Naive thymus-derived CD8-positive, alpha-beta T cell (primary cell): ENCODE data around the gene XXYLT1. TPM values are rescaled to one million over a fixed set of nuclear protein-coding genes. Genes with fewer than 3 reads are reported as not detected.
A peak's percentile ranks its signal among the peaks of the same experiment; 100 is the strongest.
"Not testable (repeated sequence)": the region's sequence is repeated elsewhere in the genome, so short reads cannot be mapped to it uniquely, and the experiment has no call there.

ENCODE experiments used
- ATAC-seq, 2 donors: fragments of 150-1000 bp; cut with Tn5 transposase in 1 of 2; sonication (Bioruptor Pico), chemical (Tn5 transposase) in 1 of 2; 1 replicate in 1 of 2; 2 replicates in 1 of 2; pipeline ENCODE4 v1.10.0; 2021; ENCODE audit warnings: mild to moderate bottlenecking in 2 of 2, moderate library complexity in 2 of 2
- POLR2A ChIA-PET: fragments of 350-600 bp; sonication (Branson Sonifier 250); formaldehyde crosslinking; loops from one replicate; lab custom pipeline; 2021; ENCODE audit warnings: antibody characterized with exemption; lab: Charles Lee
- DNase-seq, 10 donors: peaks; one replicate each; pipeline versions ENCODE4 v3.0.0 to v3.0.0-alpha.2; 2020 to 2022
- H3K27ac Mint-ChIP-seq, 10 donors: one replicate each; pipeline ENCODE4 v1.8.0; 2020 to 2022; ENCODE audit warnings: mild to moderate bottlenecking in 10 of 10, mixed read lengths in 10 of 10, moderate library complexity in 4 of 10, inconsistent platforms in 1 of 10
- H3K27me3 Mint-ChIP-seq, 5 donors: one replicate each; pipeline ENCODE4 v1.8.0; 2021 to 2022; ENCODE audit warnings: mixed read lengths in 5 of 5
- H3K36me3 Mint-ChIP-seq, 3 donors: one replicate each; pipeline ENCODE4 v1.8.0; 2020 to 2022; ENCODE audit warnings: mixed read lengths in 3 of 3, mild to moderate bottlenecking in 2 of 3, inconsistent platforms in 1 of 3
- H3K4me1 Mint-ChIP-seq, 4 donors: one replicate each; pipeline ENCODE4 v1.8.0; 2021 to 2022; ENCODE audit warnings: mixed read lengths in 4 of 4
- H3K4me3 Mint-ChIP-seq, 10 donors: one replicate each; pipeline ENCODE4 v1.8.0; 2020 to 2022; ENCODE audit warnings: mild to moderate bottlenecking in 10 of 10, mixed read lengths in 10 of 10, moderate library complexity in 6 of 10, inconsistent platforms in 1 of 10
- H3K9me3 Mint-ChIP-seq, 9 donors: one replicate each; pipeline ENCODE4 v1.8.0; 2020 to 2022; ENCODE audit warnings: mixed read lengths in 9 of 9, mild to moderate bottlenecking in 3 of 9, inconsistent platforms in 1 of 9, moderate library complexity in 1 of 9
- polyA plus RNA-seq, 3 donors: library from polyadenylated mRNA; unstranded; fragments of 300-500 nt; fragmentation: Illumina TruSeq; gene quantifications; one replicate each; pipeline ENCODE4 v1.2.3, GENCODE V29; 2021
- total RNA-seq, 8 experiments: library from RNA in 2 of 8; stranded (reverse) in 2 of 8; gene quantifications; one replicate each; pipeline ENCODE4 v1.2.3 and lab custom pipeline; 2021 to 2026

XXYLT1 gene
- total and polyA plus RNA-seq, 5 experiments from 2014 or later: 5.4 to 8.3 (median 6.3) TPM

DNA sequence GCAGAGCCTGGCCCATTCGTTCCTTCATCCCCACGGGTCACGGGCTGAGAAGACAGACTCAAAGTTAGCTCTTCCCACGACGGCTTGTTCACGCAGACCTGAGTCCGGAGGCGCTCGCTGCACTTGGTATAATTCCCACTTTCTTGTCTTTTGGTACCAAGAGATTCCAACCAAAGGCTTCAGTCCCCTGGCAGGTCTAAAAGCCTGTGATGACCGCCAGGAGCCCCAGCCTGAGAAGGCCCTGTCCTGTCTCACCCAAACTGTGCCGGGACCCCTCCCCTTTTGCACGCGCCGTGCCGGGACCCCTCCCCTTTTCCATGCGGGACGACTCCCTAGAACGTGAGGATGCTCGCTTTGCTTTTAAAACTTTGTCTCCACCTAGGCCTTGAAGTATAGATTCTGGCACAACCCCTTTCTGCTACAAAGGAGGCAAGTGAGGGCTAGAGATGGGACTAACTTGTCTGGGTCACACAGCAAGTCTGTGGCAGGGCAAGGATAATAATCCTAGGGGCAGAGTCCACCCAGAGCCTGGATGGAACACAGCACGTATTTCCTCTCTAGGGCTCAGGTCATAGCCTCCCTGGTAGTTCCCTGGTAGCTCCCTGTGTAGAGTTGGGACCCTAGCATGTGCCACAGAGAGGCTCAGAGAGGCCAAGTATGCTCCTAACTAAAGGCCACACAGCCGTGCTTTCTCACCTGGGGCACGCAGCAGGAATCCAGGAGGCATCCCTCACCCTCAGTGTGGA, 211.3 kb downstream of the XXYLT1 start:
- POLR2A ChIA-PET: interaction anchor here (0.5 kb wide), 1 partner anchor 163 kb away, joined by 4 read pairs; no protein-coding TSS in a partner anchor
- DNase-seq: no peak
- H3K36me3 Mint-ChIP-seq: no peaks in the 10 kb centered on the region
- peaks cover 0 to 9% (median 3%) of the 10 kb centered on the region in 5 donors for H3K27me3 Mint-ChIP-seq
- H3K27ac Mint-ChIP-seq: peak overlapping the region in 1 of 10 donors; percentile 29
- no peak overlapping the region for H3K4me3 Mint-ChIP-seq
- ATAC-seq: no peak
- H3K9me3 Mint-ChIP-seq: peaks cover 0 to 4% (median 0%) of the 10 kb centered on the region in 9 donors
- peaks cover 0 to 8% (median under 1%) of the 10 kb centered on the region in 4 donors for H3K4me1 Mint-ChIP-seq

DNA sequence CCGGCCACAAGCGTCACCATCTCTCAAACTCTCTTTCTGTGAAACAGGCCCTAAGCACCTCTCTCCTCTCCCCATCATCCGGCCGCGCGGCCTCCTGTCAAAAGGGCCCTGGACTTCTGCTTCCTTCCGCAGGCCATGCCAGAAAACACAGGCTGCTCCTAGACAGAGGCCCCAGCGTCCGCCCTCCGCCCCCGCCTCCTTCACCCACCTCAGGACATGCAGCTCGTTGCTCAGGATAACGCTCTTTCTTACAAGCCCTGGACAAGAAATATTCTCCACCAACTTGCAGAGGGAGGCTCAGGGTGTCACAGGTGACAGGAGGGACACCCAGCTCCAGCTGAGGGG, 212.0 kb downstream of the XXYLT1 start:
- no peak for ATAC-seq
- Mint-ChIP-seq H3K9me3 (peaks cover 0 to 4% (median 0%) of the 10 kb centered on the region in 9 donors), H3K4me1 (peaks cover 0 to 2% (median under 1%) of the 10 kb centered on the region in 4 donors), H3K27ac (peak overlapping the region in 1 of 10 donors; percentile 48), H3K36me3 (no peaks in the 10 kb centered on the region), H3K27me3 (peaks cover 0 to 9% (median 3%) of the 10 kb centered on the region in 5 donors), H3K4me3 (no peak overlapping the region)
- no peak for DNase-seq
- POLR2A ChIA-PET: interaction anchor here (0.5 kb wide), 1 partner anchor 164 kb away, joined by 4 read pairs; no protein-coding TSS in a partner anchor

DNA sequence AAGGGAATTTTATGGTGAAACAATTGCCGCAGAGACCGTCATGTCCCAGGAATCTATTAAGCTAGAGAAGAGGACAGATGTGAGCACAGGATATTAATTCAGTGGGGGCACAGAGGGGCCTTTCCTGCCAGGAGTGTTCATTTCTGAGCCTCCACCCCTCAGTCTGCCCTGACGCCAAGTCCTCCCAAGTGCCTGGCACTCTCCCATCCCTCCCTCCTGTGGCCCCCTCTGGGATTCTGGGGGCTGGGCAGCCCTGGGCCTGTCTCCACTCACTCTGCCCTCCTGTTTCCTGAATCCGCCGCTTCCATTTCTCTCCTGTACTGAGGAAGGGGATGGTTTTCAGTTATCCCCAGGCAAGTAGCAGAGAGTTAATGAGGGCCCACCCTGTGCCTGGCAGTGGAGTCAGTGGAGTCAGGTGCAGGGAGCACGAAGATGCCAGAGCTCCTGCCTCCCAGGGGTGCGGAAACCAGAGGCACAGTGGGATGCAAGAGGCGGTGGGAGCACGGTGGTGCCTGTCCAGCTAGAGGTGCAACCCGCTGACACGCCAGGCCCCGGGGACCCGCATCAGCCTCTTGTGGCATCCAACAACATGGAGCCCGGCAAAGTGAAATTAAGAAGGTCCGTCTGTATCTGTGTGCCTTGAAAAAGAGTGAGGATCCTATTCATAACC, 212.5 kb downstream of the XXYLT1 start:
- Mint-ChIP-seq H3K9me3 (peaks cover 0 to 4% (median 0%) of the 10 kb centered on the region in 9 donors), H3K27ac (peak overlapping the region in 1 of 10 donors; percentile 35), H3K4me1 (peaks cover 0 to 2% (median under 1%) of the 10 kb centered on the region in 4 donors), H3K27me3 (peaks cover 0 to 11% (median 3%) of the 10 kb centered on the region in 5 donors), H3K4me3 (no peak overlapping the region), H3K36me3 (no peaks in the 10 kb centered on the region)
- DNase-seq (no peak), ATAC-seq (no peak)
- POLR2A ChIA-PET: no interaction called here

DNA sequence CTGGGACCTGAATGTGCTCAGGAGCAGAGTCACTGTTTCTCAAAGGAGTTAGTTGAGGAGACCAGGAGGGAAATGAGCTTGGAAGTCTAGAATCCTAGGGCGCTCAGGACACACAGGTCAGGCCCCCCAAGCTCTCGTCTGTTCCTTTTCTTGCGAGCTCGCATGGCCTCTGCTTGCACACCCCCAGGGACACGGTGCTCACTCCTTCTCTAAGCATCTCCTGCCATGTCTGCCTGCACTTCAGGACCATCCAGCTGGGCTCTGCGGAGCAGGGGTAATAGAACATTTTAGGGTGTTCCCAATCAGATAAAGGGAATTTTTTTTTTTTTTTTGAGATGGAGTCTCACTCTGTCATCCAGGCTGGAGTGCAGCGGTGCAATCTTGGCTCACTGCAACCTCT, 213.2 kb downstream of the XXYLT1 start:
- peaks cover 0 to 14% (median 4%) of the 10 kb centered on the region in 5 donors for H3K27me3 Mint-ChIP-seq
- ATAC-seq (no peak), DNase-seq (no peak)
- peaks cover 0 to 4% (median 0%) of the 10 kb centered on the region in 9 donors for H3K9me3 Mint-ChIP-seq
- no peak overlapping the region for H3K27ac Mint-ChIP-seq
- POLR2A ChIA-PET: no interaction called here
- H3K4me3 Mint-ChIP-seq: no peak overlapping the region
- peaks cover 0 to 2% (median 0%) of the 10 kb centered on the region in 4 donors for H3K4me1 Mint-ChIP-seq
- no peaks in the 10 kb centered on the region for H3K36me3 Mint-ChIP-seq

- H3K4me3 Mint-ChIP-seq: no peak overlapping the region
- H3K27ac Mint-ChIP-seq: no peak overlapping the region
- H3K4me1 Mint-ChIP-seq: peaks cover 0 to 2% (median 0%) of the 10 kb centered on the region in 4 donors
- peaks cover 0 to 4% (median 0%) of the 10 kb centered on the region in 9 donors for H3K9me3 Mint-ChIP-seq
- no peaks in the 10 kb centered on the region for H3K36me3 Mint-ChIP-seq
- DNase-seq (no peak), ATAC-seq (no peak)
- H3K27me3 Mint-ChIP-seq: peaks cover 0 to 14% (median 4%) of the 10 kb centered on the region in 5 donors
- POLR2A ChIA-PET: no interaction called here
Measured at GRCh38 chr3:195056506-195056905, 214.5 kb downstream of the XXYLT1 start.

- peaks cover 0 to 14% (median 2%) of the 10 kb centered on the region in 5 donors for H3K27me3 Mint-ChIP-seq
- H3K4me3 Mint-ChIP-seq: no peak overlapping the region
- no peaks in the 10 kb centered on the region for H3K36me3 Mint-ChIP-seq
- DNase-seq (no peak), ATAC-seq (no peak)
- H3K9me3 Mint-ChIP-seq: peaks cover 0 to 4% (median 0%) of the 10 kb centered on the region in 9 donors
- POLR2A ChIA-PET: no interaction called here
- no peaks in the 10 kb centered on the region for H3K4me1 Mint-ChIP-seq
- H3K27ac Mint-ChIP-seq: no peak overlapping the region
Measured at GRCh38 chr3:195054311-195054710, 216.6 kb downstream of the XXYLT1 start.

DNA sequence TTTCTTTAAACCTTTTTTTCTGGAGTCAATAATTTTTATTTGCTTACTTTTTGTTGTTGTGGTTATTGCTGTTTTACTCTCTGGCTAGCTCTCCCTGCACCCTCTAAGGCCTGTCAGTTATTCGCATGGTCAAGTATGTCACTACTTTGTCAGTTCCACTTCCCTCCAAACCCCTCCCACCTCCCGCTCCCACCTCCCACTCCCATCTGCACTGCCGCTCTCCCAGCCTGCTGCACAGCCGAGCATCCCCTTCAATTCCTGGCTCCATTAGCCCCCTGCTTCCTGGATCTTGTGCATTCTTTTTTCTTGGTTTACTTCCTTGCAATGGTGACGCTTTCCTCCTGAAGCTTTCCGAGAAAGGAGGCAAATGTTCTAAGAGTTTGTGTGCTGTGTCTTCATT, 218.0 kb downstream of the XXYLT1 start:
- POLR2A ChIA-PET: no interaction called here
- Mint-ChIP-seq H3K9me3 (peaks cover 0 to 4% (median 0%) of the 10 kb centered on the region in 9 donors), H3K27ac (no peak overlapping the region), H3K4me1 (no peaks in the 10 kb centered on the region), H3K36me3 (no peaks in the 10 kb centered on the region), H3K27me3 (peaks cover 0 to 14% (median 0%) of the 10 kb centered on the region in 5 donors), H3K4me3 (no peak overlapping the region)
- no peak for ATAC-seq
- no peak for DNase-seq

DNA sequence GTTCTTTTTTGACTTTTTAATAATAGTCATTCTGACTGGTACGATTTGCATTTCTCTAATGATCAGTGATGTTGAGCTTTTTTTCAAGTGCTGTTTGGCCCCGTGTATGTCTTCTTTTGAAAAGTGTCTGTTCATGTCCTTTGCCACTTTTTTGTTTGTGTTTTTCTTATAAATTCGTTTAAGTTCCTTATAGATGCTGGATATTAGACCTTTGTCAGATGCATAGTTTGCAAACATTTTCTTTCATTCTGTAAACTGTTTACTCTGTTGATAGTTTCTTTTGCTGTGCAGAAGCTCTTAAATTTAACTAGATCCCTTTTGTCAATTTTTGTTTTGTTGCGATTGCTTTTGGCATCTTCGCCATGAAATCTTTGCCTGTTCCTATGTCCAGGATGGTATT, 220.7 kb downstream of the XXYLT1 start:
- H3K4me3 Mint-ChIP-seq, H3K4me1 Mint-ChIP-seq, ATAC-seq, H3K27ac Mint-ChIP-seq, DNase-seq, POLR2A ChIA-PET, H3K36me3 Mint-ChIP-seq, H3K9me3 Mint-ChIP-seq: not testable (repeated sequence)
- H3K27me3 Mint-ChIP-seq: peaks cover 0 to 13% (median 0%) of the 10 kb centered on the region in 5 donors

- Mint-ChIP-seq H3K36me3 (no peaks in the 10 kb centered on the region), H3K4me3 (no peak overlapping the region), H3K4me1 (no peaks in the 10 kb centered on the region), H3K27me3 (peaks cover 0 to 3% (median 0%) of the 10 kb centered on the region in 5 donors), H3K9me3 (no peaks in the 10 kb centered on the region), H3K27ac (no peak overlapping the region)
- ATAC-seq (no peak), DNase-seq (no peak)
- POLR2A ChIA-PET: no interaction called here
Measured at GRCh38 chr3:195048059-195048905, 222.7 kb downstream of the XXYLT1 start.

GRCh38 chr3:195047536-195047935, 223.4 kb downstream of the XXYLT1 start:
- Mint-ChIP-seq H3K36me3 (no peaks in the 10 kb centered on the region), H3K27ac (no peak overlapping the region), H3K9me3 (no peaks in the 10 kb centered on the region), H3K4me1 (no peaks in the 10 kb centered on the region), H3K4me3 (no peak overlapping the region), H3K27me3 (no peaks in the 10 kb centered on the region)
- no peak for ATAC-seq
- DNase-seq: no peak
- POLR2A ChIA-PET: no interaction called here

GRCh38 chr3:195046441-195046840, 224.5 kb downstream of the XXYLT1 start:
- Mint-ChIP-seq H3K4me1 (no peaks in the 10 kb centered on the region), H3K27me3 (no peaks in the 10 kb centered on the region), H3K9me3 (no peaks in the 10 kb centered on the region), H3K27ac (peak overlapping the region in 1 of 10 donors; percentile 10), H3K4me3 (no peak overlapping the region), H3K36me3 (no peaks in the 10 kb centered on the region)
- ATAC-seq (no peak), DNase-seq (no peak)
- POLR2A ChIA-PET: no interaction called here

DNA sequence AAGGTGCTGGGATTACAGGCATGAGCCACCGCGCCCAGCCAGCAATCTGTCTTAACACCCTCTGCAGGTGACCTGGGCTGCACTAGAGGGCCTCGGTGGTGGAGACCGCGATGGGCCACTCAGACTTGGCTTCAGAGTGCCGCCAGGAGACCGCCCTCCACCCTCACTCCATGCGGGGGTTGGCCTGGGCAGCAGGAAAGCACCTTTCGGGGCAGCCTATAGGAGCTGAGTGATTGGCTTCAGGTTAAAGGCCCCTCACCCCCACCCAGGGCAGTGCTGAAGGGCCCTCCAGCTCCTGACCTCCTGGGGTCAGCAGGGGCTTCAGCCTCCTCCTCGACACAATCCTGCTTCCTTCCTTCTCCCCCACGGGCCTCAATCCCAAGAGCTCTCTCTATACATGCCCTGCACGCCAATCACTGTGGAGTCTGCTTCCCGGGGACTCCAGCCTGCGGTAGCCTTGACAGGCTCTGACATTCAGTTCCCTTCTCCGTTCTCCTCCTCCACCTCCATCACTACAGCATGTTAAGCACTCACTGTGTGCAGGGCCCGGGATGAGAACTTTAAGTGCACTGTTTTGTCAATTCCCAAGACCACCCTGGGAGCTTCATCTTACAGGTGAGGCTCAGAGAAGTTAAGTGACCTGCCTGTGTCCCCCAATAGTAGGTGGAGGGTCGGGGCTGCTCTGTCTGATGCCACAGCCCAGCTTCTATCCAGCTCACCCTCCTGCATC, 225.3 kb downstream of the XXYLT1 start:
- POLR2A ChIA-PET: no interaction called here
- DNase-seq (no peak), ATAC-seq (no peak)
- no peaks in the 10 kb centered on the region for H3K36me3 Mint-ChIP-seq
- no peaks in the 10 kb centered on the region for H3K9me3 Mint-ChIP-seq
- H3K4me3 Mint-ChIP-seq: no peak overlapping the region
- no peak overlapping the region for H3K27ac Mint-ChIP-seq
- no peaks in the 10 kb centered on the region for H3K4me1 Mint-ChIP-seq
- no peaks in the 10 kb centered on the region for H3K27me3 Mint-ChIP-seq
